Omental fat pad (tissue), 4 donors: ENCODE data around the gene BICRAL. TPM values are rescaled to one million over a fixed set of nuclear protein-coding genes. Genes with fewer than 3 reads are reported as not detected.
"Not testable (repeated sequence)": the region's sequence is repeated elsewhere in the genome, so short reads cannot be mapped to it uniquely, and the experiment has no call there.

Source experiments
- ATAC-seq: fragments of 150-250 bp; one replicate; pipeline ENCODE4 v1.9.1; 2016; ENCODE audit warnings: mild to moderate bottlenecking, moderate library complexity; ENCODE audit not compliant: low FRiP score
- DNase-seq: peaks from one replicate; pipeline ENCODE4 v3.0.0-alpha.2; 2019; ENCODE audit warnings: low spot score
- CTCF ChIP-seq, 3 donors: fragments of 450-650 bp; IDR thresholded peaks; one replicate each; pipeline ENCODE4 v1.5.1; 2016 to 2017; ENCODE audit warnings: antibody characterized with exemption in 3 of 3, mild to moderate bottlenecking in 3 of 3, moderate library complexity in 2 of 3
- total RNA-seq, 4 donors: library from RNA; depleted of rRNA; stranded (reverse); fragments of >200 nt; gene quantifications; one replicate each; pipeline ENCODE4 v1.1.0, GENCODE V29; 2016

The BICRAL gene
- total RNA-seq, 4 donors from 2014 or later, result 7.6 to 18.8 (median 12.9) TPM

- DNase-seq (no peak), ATAC-seq (no peak)
- no peak for TF ChIP-seq CTCF (IDR thresholded peaks at IDR 0.05)
These were observed 15.6 kb upstream of the BICRAL start for GRCh38 chr6:42766163-42766670.

- ATAC-seq (no peak), DNase-seq (no peak)
- TF ChIP-seq CTCF (IDR thresholded peaks at IDR 0.05), result no peak
These were observed 12.8 kb upstream of the BICRAL start for GRCh38 chr6:42769051-42769450.

- no peak for ATAC-seq
- no peak for TF ChIP-seq CTCF (IDR thresholded peaks at IDR 0.05)
These were observed 12.0 kb upstream of the BICRAL start for GRCh38 chr6:42769836-42770235.

GRCh38 chr6:42771741-42772100 is 10.1 kb upstream of the BICRAL start:
- ATAC-seq (no peak), DNase-seq (no peak)
- TF ChIP-seq CTCF (IDR thresholded peaks at IDR 0.05), result no peak

More at GRCh38 chr6:42769836-42770235, 12.0 kb upstream of the BICRAL start:
- DNase-seq, result no peak

GRCh38 chr6:42774201-42774600 is 7.7 kb upstream of the BICRAL start:
- no peak for ATAC-seq
- TF ChIP-seq CTCF (IDR thresholded peaks at IDR 0.05), result no peak

GRCh38 chr6:42774821-42775487 is 6.9 kb upstream of the BICRAL start:
- ATAC-seq, DNase-seq: not testable (repeated sequence)

More at GRCh38 chr6:42774201-42774600, 7.7 kb upstream of the BICRAL start:
- DNase-seq, result no peak

GRCh38 chr6:42777126-42777822 is 4.6 kb upstream of the BICRAL start:
- ATAC-seq (no peak), DNase-seq (no peak)
- TF ChIP-seq CTCF (IDR thresholded peaks at IDR 0.05), result no peak
